GM18951 (cell line): ENCODE measurements around the gene COX6A1.
"Not testable (repeated sequence)": the region's sequence is repeated elsewhere in the genome, so short reads cannot be mapped to it uniquely, and the experiment has no call there.

ENCODE experiments used
- POLR2A ChIP-seq: IDR thresholded peaks from 4 replicates; pipeline ENCODE4 v1.6.1; 2011; ENCODE audit warnings: mild to moderate bottlenecking; ENCODE audit not compliant: insufficient read length, insufficient read depth; ENCODE audit errors: extremely low read depth
- in situ Hi-C: fragments of 300-500 bp; cut with MboI; formaldehyde crosslinking; loops from one replicate; pipeline ENCODE4 v1.12.0; 2022; ENCODE audit warnings: low sequenced_read_pairs, mixed read lengths, inconsistent platforms; ENCODE audit not compliant: unreplicated experiment

The COX6A1 gene

GRCh38 chr12:120480211-120480610 lies 42.3 kb downstream of the COX6A1 start:
- in situ Hi-C loops = no loop called here
- no peak for TF ChIP-seq POLR2A

DNA sequence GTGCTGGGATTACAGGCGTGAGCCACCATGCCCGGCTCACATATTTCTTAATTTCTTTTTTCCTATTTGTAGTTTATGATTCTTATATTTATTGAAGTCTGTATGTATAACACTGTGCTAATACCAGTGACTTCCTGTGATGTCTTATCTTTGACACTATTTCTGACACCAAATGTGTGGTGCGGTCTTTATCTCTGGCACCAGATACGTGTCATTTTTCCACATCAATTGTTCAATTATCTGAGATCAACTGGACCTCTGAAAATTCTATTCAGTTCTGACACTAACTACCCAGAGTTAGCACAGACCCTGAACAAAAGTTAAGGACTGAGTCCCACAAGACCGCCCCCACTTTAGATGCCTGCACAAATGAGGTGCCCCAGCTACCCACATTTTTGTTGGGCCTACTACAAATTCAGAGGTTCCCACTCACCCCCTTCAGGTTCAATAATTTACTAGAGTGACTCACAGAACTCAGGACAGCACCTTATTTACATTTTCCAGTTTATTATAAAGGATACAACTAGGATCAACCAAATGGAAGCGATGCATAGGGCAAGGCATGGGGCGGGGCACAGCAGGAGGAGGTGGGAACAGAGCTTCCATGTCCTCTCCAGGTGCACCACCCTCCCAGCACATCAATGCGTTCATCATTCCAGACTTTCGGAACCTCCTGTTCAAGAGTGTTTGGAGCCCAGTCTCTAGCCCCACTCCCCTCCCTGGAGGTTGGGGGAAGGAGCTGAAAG lies 43.3 kb downstream of the COX6A1 start:
- no peak for TF ChIP-seq POLR2A
- in situ Hi-C loops = no loop called here

GRCh38 chr12:120483621-120484020 lies 45.7 kb downstream of the COX6A1 start:
- TF ChIP-seq POLR2A = no peak
- in situ Hi-C loops = no loop called here

GRCh38 chr12:120485961-120486881 lies 48.3 kb downstream of the COX6A1 start:
- in situ Hi-C loops = no loop called here
- TF ChIP-seq POLR2A = no peak

DNA sequence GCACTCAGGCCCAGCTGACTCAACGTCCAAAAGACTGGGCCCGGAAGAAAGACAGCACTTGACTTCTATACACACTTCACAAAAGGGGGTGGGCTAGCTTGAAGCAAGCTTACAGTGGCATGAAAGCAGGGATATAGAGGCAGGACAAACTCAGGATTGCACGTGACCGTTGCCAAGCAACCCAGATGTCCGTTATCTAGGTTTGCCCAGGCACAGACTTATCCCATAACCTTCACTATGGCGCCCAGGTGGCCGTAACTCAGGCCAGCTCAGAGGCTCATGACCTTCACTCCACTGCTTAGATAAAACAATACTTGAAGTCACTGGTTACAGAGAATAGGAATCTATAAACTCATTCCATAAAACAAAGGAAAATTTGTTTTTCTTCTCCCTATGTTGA lies 49.6 kb downstream of the COX6A1 start:
- in situ Hi-C loops = not testable (repeated sequence)

- in situ Hi-C loops = no loop called here
- no peak for TF ChIP-seq POLR2A
Measured at GRCh38 chr12:120488057-120488640, 50.2 kb downstream of the COX6A1 start.

GRCh38 chr12:120489018-120489417 lies 51.1 kb downstream of the COX6A1 start:
- no peak for TF ChIP-seq POLR2A
- in situ Hi-C loops = no loop called here

GRCh38 chr12:120490325-120490724 lies 52.4 kb downstream of the COX6A1 start:
- TF ChIP-seq POLR2A = no peak
- in situ Hi-C loops = no loop called here
